HCT116 (cell line): ENCODE data around the gene ARHGAP12. TPM values are rescaled to one million over a fixed set of nuclear protein-coding genes. Genes with fewer than 3 reads are reported as not detected.
A peak's percentile ranks its signal among the peaks of the same experiment; 100 is the strongest.

Source experiments
- ATAC-seq: fragments of 200-7000 bp; cut with Tn5 transposase; 2 replicates; pipeline ENCODE4 v1.9.1; 2020; ENCODE audit warnings: mild to moderate bottlenecking, moderate library complexity
- BruUV-seq: library from RNA; stranded (reverse); fragments of 400-500 nt; replicated peaks from 2 replicates; lab custom pipeline; 2021; lab: Mats Ljungman, UMichigan
- CTCF ChIA-PET: fragments of 300-600 bp; sonication (Branson Sonifier 250); formaldehyde crosslinking; loops from one replicate; lab custom pipeline; 2021; ENCODE audit warnings: antibody characterized with exemption; lab: Charles Lee
- POLR2A ChIA-PET: fragments of 300-600, 350-600 bp; sonication (Branson Sonifier 250); formaldehyde crosslinking; loops from one replicate; lab custom pipeline; 2021; ENCODE audit warnings: antibody characterized with exemption; lab: Charles Lee
- RAD21 ChIA-PET, 2 experiments: fragments of 300-600 bp; sonication (Branson Sonifier 250); formaldehyde crosslinking; loops; one replicate each; lab custom pipeline; 2023; ENCODE audit warnings: low total read pairs in 2 of 2; ENCODE audit not compliant: uncharacterized antibody in 2 of 2, unreplicated experiment in 2 of 2, low non-redundant PET in 1 of 2; lab: Charles Lee
- DNase-seq: peaks from one replicate; pipeline ENCODE4 v3.0.0-alpha.2; 2010; ENCODE audit warnings: low read depth, low spot score
- H2AFZ ChIP-seq: fragments of 200-600 bp; shearing (Covaris generic), sonication (generic); 2 replicates; pipeline ENCODE4 v1.6.1; 2017; ENCODE audit warnings: low read depth, mixed run types, mixed read lengths, antibody characterized with exemption, low read length; ENCODE audit not compliant: poor library complexity, severe bottlenecking
- H3K27ac ChIP-seq: 2 replicates; pipeline ENCODE4 v1.5.1; 2012; ENCODE audit warnings: low read depth, low read length
- H3K27me3 ChIP-seq: fragments of 200-600 bp; sonication (generic); 2 replicates; pipeline ENCODE4 v1.6.1; 2016; ENCODE audit warnings: mixed run types, low read length, mixed read lengths; ENCODE audit not compliant: insufficient read depth
- H3K36me3 ChIP-seq, 2 experiments: fragments of 200-500 bp in 1 of 2; fragments of 200-600 bp in 1 of 2; sonication (Bioruptor generic) in 1 of 2; sonication (generic) in 1 of 2; 2 replicates each; pipeline versions ENCODE4 v1.5.1 to v1.6.1; 2014 to 2016; ENCODE audit warnings: low read length in 2 of 2, inconsistent platforms in 1 of 2, mixed read lengths in 1 of 2, mixed run types in 1 of 2; ENCODE audit not compliant: insufficient read depth in 2 of 2, control insufficient read depth in 1 of 2
- H3K4me1 ChIP-seq, 2 experiments: fragments of 200-600 bp in 1 of 2; sonication (generic) in 1 of 2; 2 replicates each; pipeline versions ENCODE4 v1.5.1 to v1.6.1; 2012 to 2017; ENCODE audit warnings: low read length in 2 of 2, inconsistent platforms in 1 of 2, mild to moderate bottlenecking in 1 of 2, mixed read lengths in 1 of 2, mixed run types in 1 of 2, moderate library complexity in 1 of 2; ENCODE audit not compliant: insufficient read depth in 2 of 2, control insufficient read depth in 1 of 2
- H3K4me2 ChIP-seq: fragments of 200-600 bp; sonication (generic); 2 replicates; pipeline ENCODE4 v1.6.1; 2017; ENCODE audit warnings: mixed run types, low read length, mixed read lengths
- H3K4me3 ChIP-seq, 2 experiments: fragments of 200-600 bp in 1 of 2; sonication (generic) in 1 of 2; replicated peaks in 1 of 2; 2 replicates each; pipeline ENCODE4 v1.5.1; 2011 to 2016; ENCODE audit warnings: low read length in 2 of 2, control low read depth in 1 of 2, low read depth in 1 of 2, mild to moderate bottlenecking in 1 of 2, mixed read lengths in 1 of 2, mixed run types in 1 of 2
- H3K79me2 ChIP-seq: fragments of 200-600 bp; sonication (generic); 2 replicates; pipeline ENCODE4 v1.6.1; 2017; ENCODE audit warnings: mild to moderate bottlenecking, mixed run types, low read length, moderate library complexity, mixed read lengths; ENCODE audit not compliant: insufficient read depth
- H3K9ac ChIP-seq: fragments of 200-600 bp; sonication (generic); 2 replicates; pipeline ENCODE4 v1.6.1; 2016; ENCODE audit warnings: low read length, mixed read lengths
- H3K9me2 ChIP-seq: fragments of 200-600 bp; sonication (generic), shearing (Covaris generic); 2 replicates; pipeline ENCODE4 v1.6.1; 2017; ENCODE audit warnings: mixed run types, mild to moderate bottlenecking, moderate library complexity; ENCODE audit not compliant: insufficient read depth
- H3K9me3 ChIP-seq, 2 experiments: fragments of 200-500 bp in 1 of 2; fragments of 200-600 bp in 1 of 2; sonication (Bioruptor generic) in 1 of 2; sonication (generic) in 1 of 2; 2 replicates each; pipeline ENCODE4 v1.6.1; 2014 to 2017; ENCODE audit warnings: low read length in 2 of 2, mixed read lengths in 2 of 2, inconsistent platforms in 1 of 2, low read depth in 1 of 2, mild to moderate bottlenecking in 1 of 2, mixed run types in 1 of 2, moderate library complexity in 1 of 2; ENCODE audit not compliant: control insufficient read depth in 1 of 2, insufficient read depth in 1 of 2
- H4K20me1 ChIP-seq: fragments of 200-600 bp; sonication (generic), shearing (Covaris generic); 2 replicates; pipeline ENCODE4 v1.6.1; 2017; ENCODE audit warnings: mixed run types, mild to moderate bottlenecking, moderate library complexity; ENCODE audit not compliant: insufficient read depth
- CEBPB ChIP-seq: IDR thresholded peaks from 2 replicates; pipeline ENCODE4 v1.6.1; 2012; ENCODE audit warnings: low read depth
- EGR1 ChIP-seq: IDR thresholded peaks from 2 replicates; pipeline ENCODE4 v1.6.1; 2012; ENCODE audit warnings: low read depth
- EZH2 ChIP-seq: fragments of 200-600 bp; sonication (generic); IDR thresholded peaks from 2 replicates; pipeline ENCODE4 v1.6.1; 2017; ENCODE audit warnings: antibody characterized with exemption, mixed run types
- JUND ChIP-seq: IDR thresholded peaks from 2 replicates; pipeline ENCODE4 v1.6.1; 2012
- POLR2A ChIP-seq: IDR thresholded peaks from 2 replicates; pipeline ENCODE4 v1.7.0; 2011; ENCODE audit warnings: borderline replicate concordance; ENCODE audit not compliant: insufficient read depth, insufficient read length; ENCODE audit errors: extremely low read depth
- SIN3A ChIP-seq: IDR thresholded peaks from 2 replicates; pipeline ENCODE4 v1.6.1; 2012; ENCODE audit warnings: low read depth
- SP1 ChIP-seq: IDR thresholded peaks from 2 replicates; pipeline ENCODE4 v1.6.1; 2012; ENCODE audit warnings: low read depth
- SRF ChIP-seq: IDR thresholded peaks from 2 replicates; pipeline ENCODE4 v1.6.1; 2012; ENCODE audit warnings: low read depth
- TCF7L2 ChIP-seq: IDR thresholded peaks from 2 replicates; pipeline ENCODE4 v1.7.0; 2011; ENCODE audit warnings: borderline replicate concordance, inconsistent platforms; ENCODE audit not compliant: insufficient read depth, insufficient read length; ENCODE audit errors: extremely low read depth
- YY1 ChIP-seq: IDR thresholded peaks from 2 replicates; pipeline ENCODE4 v1.6.1; 2011; ENCODE audit warnings: low read length, low read depth, moderate library complexity, mild to moderate bottlenecking; ENCODE audit not compliant: insufficient replicate concordance; ENCODE audit errors: extremely low read depth
- intact Hi-C: fragments of 100-400 bp; cut with micrococcal nuclease; formaldehyde crosslinking; loops from 2 replicates; pipeline ENCODE4 v1.10.0; 2022
- total RNA-seq: library from RNA; stranded (reverse); gene quantifications from one replicate; pipeline ENCODE4 v1.2.1, GENCODE V29; 2021; ENCODE audit not compliant: unreplicated experiment
- TF ChIP-seq, protein P1 (sequence below), 3 experiments: fragments of 200-600 bp in 1 of 3; sonication (generic) in 1 of 3; IDR thresholded peaks in 2 of 3; conservative IDR thresholded peaks in 1 of 3; 2 replicates each; pipeline ENCODE4 v1.5.1; 2012 to 2017; ENCODE audit warnings: low read depth in 2 of 3, low read length in 2 of 3, antibody characterized with exemption in 1 of 3, borderline replicate concordance in 1 of 3, control low read depth in 1 of 3, mild to moderate bottlenecking in 1 of 3, mixed read lengths in 1 of 3, mixed run types in 1 of 3, moderate library complexity in 1 of 3; ENCODE audit not compliant: insufficient read depth in 1 of 3

ARHGAP12 gene
- total RNA-seq, 1 experiment from 2014 or later, result 80.3 TPM

DNA sequence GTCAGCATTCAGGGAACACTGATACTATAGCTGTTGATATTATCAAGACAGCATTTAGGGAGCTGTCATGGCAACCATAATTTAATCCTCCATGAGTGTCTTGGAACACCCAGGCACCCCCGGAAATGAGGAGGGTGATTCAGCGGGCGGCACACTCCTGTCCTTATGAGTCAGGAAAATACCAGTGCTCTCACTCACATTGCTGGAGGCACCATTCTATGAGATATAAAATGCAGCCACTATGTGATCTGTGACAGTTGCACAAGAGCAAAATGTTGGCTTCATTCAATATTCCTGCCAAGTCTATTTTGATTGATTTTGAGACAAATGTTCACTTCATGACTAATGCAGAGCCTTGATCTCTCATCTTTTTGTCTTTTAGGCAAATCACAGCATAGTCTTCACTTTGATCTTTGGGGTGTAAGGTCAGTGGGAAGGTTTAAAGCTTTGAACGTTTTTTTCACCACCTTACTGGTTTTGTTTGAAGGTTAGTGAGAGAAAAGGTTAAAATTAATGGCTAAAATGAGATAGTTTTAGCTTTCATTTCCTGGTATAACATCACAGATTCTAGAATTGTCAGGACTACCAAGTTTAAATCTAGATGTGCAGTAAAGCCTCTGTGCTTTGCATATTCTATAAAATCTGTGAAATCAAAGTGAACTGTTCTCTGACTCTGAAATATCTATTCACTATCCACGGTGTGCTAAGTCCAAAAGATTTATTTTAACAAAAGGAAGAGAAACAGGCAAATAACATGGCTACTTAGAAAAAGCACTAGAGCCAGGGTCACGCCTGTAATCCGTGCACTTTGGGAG is 12.4 kb upstream of the ARHGAP12 start (continued):
- TF ChIP-seq YY1, result peak; percentile 19
- TF ChIP-seq SP1, result peak; percentile 98
- TF ChIP-seq, all 23 proteins: peak for 14

DNA sequence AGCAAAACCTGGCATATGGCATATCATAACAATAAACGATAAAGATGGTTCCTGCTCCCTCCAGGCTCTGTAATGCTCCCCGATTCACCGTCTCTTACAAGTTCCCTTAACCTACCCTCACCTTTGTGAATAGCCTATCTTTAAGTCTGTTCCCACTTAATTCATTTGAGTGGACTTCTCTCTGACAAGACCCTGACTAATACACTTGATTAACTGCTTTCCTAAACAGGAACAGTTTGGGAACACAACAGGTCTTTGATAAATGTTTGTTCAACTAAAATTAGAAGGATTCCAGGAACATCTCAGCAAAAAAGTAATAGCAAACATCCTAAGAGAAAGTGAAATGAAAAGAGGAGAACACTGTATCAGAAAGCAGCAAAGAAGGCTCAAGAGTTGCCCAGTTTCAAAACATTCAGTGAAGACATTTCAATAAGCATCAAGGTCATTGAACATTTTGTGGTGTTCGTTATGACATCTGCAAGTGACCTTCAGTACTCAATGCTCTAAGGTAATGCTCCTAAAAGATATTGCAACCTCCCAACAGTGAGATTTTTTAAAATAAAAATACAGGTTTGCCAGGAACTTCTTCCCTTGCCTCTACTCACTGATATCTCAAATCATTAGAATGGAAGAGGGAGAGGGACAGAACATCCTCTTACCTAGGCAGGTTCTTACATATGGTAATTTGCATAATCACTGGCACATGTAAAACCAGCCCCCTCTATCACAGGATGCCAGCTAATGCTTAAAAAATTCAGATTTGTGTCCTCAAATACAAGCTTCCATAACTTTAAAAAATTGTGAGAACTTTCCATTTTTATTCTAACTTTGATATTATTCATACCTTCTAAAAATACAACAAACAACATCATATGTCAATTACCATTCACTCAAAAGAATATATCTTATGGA is 11.4 kb upstream of the ARHGAP12 start:
- Histone ChIP-seq H3K27ac (peak overlapping the region; percentile 95), H3K4me1 (peaks cover 87 to 97% of the 10 kb centered on the region in 2 experiments), H3K27me3 (no peaks in the 10 kb centered on the region), H3K9me3 (no peaks in the 10 kb centered on the region), H4K20me1 (no peaks in the 10 kb centered on the region), H3K79me2 (peaks cover 25% of the 10 kb centered on the region), H3K9me2 (no peaks in the 10 kb centered on the region), H3K9ac (peak overlapping the region; percentile 63), H3K4me3 (peak overlapping the region; percentile 6 to 32; a peak in 3 of 4 replicates)
- BruUV-seq, result TSS peak; percentile 94
- ATAC-seq, result peak; percentile 41
- CTCF ChIA-PET, result interaction anchor here (0.9 kb wide), 1 partner anchor 13 kb away, joined by 3 read pairs; no protein-coding TSS in a partner anchor
- RAD21 ChIA-PET, result no interaction called here
- intact Hi-C loops, result no loop called here
- POLR2A ChIA-PET, result interaction anchor here (1.1 to 1.4 kb wide), 4 partner anchors 10 to 78 kb away, joined by 3 to 10 read pairs (median 4); no protein-coding TSS in a partner anchor
- TF ChIP-seq CEBPB (peak; percentile 21; the same call in 1 of the 2 replicates), JUND (peak; percentile 17; the same call in 1 of the 2 replicates), TCF7L2 (peak; percentile 14), SIN3A (no peak), POLR2A (no peak), EGR1 (no peak), EZH2 (no peak), SP1 (peak; percentile 42; the same call in 1 of the 2 replicates), SRF (no peak)
- TF ChIP-seq, protein P1, sequence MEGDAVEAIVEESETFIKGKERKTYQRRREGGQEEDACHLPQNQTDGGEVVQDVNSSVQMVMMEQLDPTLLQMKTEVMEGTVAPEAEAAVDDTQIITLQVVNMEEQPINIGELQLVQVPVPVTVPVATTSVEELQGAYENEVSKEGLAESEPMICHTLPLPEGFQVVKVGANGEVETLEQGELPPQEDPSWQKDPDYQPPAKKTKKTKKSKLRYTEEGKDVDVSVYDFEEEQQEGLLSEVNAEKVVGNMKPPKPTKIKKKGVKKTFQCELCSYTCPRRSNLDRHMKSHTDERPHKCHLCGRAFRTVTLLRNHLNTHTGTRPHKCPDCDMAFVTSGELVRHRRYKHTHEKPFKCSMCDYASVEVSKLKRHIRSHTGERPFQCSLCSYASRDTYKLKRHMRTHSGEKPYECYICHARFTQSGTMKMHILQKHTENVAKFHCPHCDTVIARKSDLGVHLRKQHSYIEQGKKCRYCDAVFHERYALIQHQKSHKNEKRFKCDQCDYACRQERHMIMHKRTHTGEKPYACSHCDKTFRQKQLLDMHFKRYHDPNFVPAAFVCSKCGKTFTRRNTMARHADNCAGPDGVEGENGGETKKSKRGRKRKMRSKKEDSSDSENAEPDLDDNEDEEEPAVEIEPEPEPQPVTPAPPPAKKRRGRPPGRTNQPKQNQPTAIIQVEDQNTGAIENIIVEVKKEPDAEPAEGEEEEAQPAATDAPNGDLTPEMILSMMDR (IDR thresholded peaks at IDR 0.05 in 2 of 3, conservative IDR thresholded peaks at IDR 0.05 in 1 of 3; ENCODE audit: borderline replicate concordance in 1 of 3, insufficient read depth in 1 of 3, low read depth in 2 of 3, low read length in 2 of 3), result no peak
- TF ChIP-seq, all 23 proteins: peak for 4
- DNase-seq, result no peak
- Histone ChIP-seq H3K36me3 (no peaks in the 10 kb centered on the region), H3K4me2 (peak overlapping the region; percentile 66), H2AFZ (no peak overlapping the region)
